HepG2 (cell line): ENCODE results near the gene WDR37. TPM values are rescaled to one million over a fixed set of nuclear protein-coding genes. Genes with fewer than 3 reads are reported as not detected.

Experiments
- AGO1 ChIP-seq: fragments of 200-400 bp; formaldehyde crosslinking; IDR thresholded peaks from 2 replicates; pipeline ENCODE4 v1.6.1; 2017; ENCODE audit warnings: mild to moderate bottlenecking, low read depth, low read length, moderate library complexity; ENCODE audit not compliant: poor library complexity, severe bottlenecking
- AKAP8 ChIP-seq: sonication (generic); formaldehyde crosslinking; IDR thresholded peaks from 2 replicates; pipeline ENCODE4 v1.5.1; 2020; ENCODE audit warnings: mild to moderate bottlenecking, missing genetic modification reagents
- ATF2 ChIP-seq: sonication (generic); formaldehyde crosslinking; IDR thresholded peaks from 2 replicates; pipeline ENCODE4 v1.4.0; 2020; ENCODE audit warnings: missing genetic modification reagents
- ATF5 ChIP-seq: sonication (generic); formaldehyde crosslinking; IDR thresholded peaks from 2 replicates; pipeline ENCODE4 v1.4.0; 2020; ENCODE audit warnings: mild to moderate bottlenecking, low read depth, missing genetic modification reagents
- CBX5 ChIP-seq: sonication (generic); formaldehyde crosslinking; IDR thresholded peaks from 2 replicates; pipeline ENCODE4 v1.4.0; 2020; ENCODE audit warnings: missing genetic modification reagents, borderline replicate concordance
- CCDC6 ChIP-seq: sonication (generic); formaldehyde crosslinking; IDR thresholded peaks from 2 replicates; pipeline ENCODE4 v1.8.1; 2022; ENCODE audit warnings: mild to moderate bottlenecking, missing genetic modification reagents, moderate library complexity
- FOXA3 ChIP-seq: IDR thresholded peaks from 2 replicates; pipeline ENCODE4 v1.6.1; 2016; ENCODE audit warnings: missing genetic modification reagents, missing compliant biosample characterization
- GLMP ChIP-seq: sonication (generic); formaldehyde crosslinking; IDR thresholded peaks from 2 replicates; pipeline ENCODE4 v1.9.0; 2021; ENCODE audit warnings: missing genetic modification reagents, mild to moderate bottlenecking, borderline replicate concordance
- GMEB2 ChIP-seq: IDR thresholded peaks from 2 replicates; pipeline ENCODE4 v1.6.1; 2016; ENCODE audit warnings: missing biosample characterization, missing genetic modification reagents, low read depth
- GZF1 ChIP-seq: sonication (generic); formaldehyde crosslinking; IDR thresholded peaks from 2 replicates; pipeline ENCODE4 v1.5.1; 2020; ENCODE audit warnings: mild to moderate bottlenecking, missing genetic modification reagents
- KDM6A ChIP-seq: IDR thresholded peaks from 2 replicates; pipeline ENCODE4 v1.6.1; 2016; ENCODE audit warnings: low read depth
- KMT2A ChIP-seq: sonication (generic); formaldehyde crosslinking; IDR thresholded peaks from 2 replicates; pipeline ENCODE4 v1.4.0; 2020; ENCODE audit warnings: missing genetic modification reagents
- PHB2 ChIP-seq: fragments of 450-650 bp; IDR thresholded peaks from 2 replicates; pipeline ENCODE4 v1.6.1; 2018; ENCODE audit not compliant: partially characterized antibody
- REL ChIP-seq: sonication (generic); formaldehyde crosslinking; conservative IDR thresholded peaks from 2 replicates; pipeline ENCODE4 v1.8.0; 2022; ENCODE audit warnings: mild to moderate bottlenecking, missing genetic modification reagents, moderate library complexity
- SAP130 ChIP-seq: IDR thresholded peaks from 2 replicates; pipeline ENCODE4 v1.6.1; 2016; ENCODE audit warnings: low read depth
- TEAD3 ChIP-seq: optimal IDR thresholded peaks from 2 replicates; pipeline ENCODE3; 2016; ENCODE audit warnings: borderline replicate concordance
- ZBTB7A ChIP-seq: sonication (generic); formaldehyde crosslinking; IDR thresholded peaks from 2 replicates; pipeline ENCODE4 v1.8.0; 2022; ENCODE audit warnings: mild to moderate bottlenecking, missing genetic modification reagents
- ZMAT3 ChIP-seq: sonication (generic); formaldehyde crosslinking; conservative IDR thresholded peaks from 2 replicates; pipeline ENCODE4 v1.7.0; 2021; ENCODE audit warnings: missing genetic modification reagents
- ZNF124 ChIP-seq: sonication (generic); formaldehyde crosslinking; IDR thresholded peaks from 2 replicates; pipeline ENCODE4 v1.4.0; 2020; ENCODE audit warnings: missing genetic modification reagents
- ZNF44 ChIP-seq: sonication (generic); formaldehyde crosslinking; IDR thresholded peaks from 2 replicates; pipeline ENCODE4 v1.5.1; 2020; ENCODE audit warnings: mild to moderate bottlenecking, missing genetic modification reagents
- ZNF704 ChIP-seq: sonication (generic); formaldehyde crosslinking; IDR thresholded peaks from 2 replicates; pipeline ENCODE4 v1.8.1; 2023; ENCODE audit warnings: mild to moderate bottlenecking, inconsistent platforms, moderate library complexity, missing genetic modification reagents, borderline replicate concordance
- ZNF839 ChIP-seq: sonication (generic); formaldehyde crosslinking; IDR thresholded peaks from 2 replicates; pipeline ENCODE4 v1.4.0; 2020; ENCODE audit warnings: missing genetic modification reagents, mild to moderate bottlenecking, borderline replicate concordance
- ZNF891 ChIP-seq: sonication (generic); formaldehyde crosslinking; IDR thresholded peaks from 2 replicates; pipeline ENCODE4 v1.5.0; 2020; ENCODE audit warnings: mild to moderate bottlenecking, missing genetic modification reagents
- polyA plus RNA-seq, 8 experiments: library from polyadenylated mRNA; depleted of rRNA in 3 of 8; stranded (reverse) in 7 of 8; unstranded in 1 of 8; fragments of >200 nt; fragmentation: Illumina TruSeq in 4 of 8; extraction: Trizol in 4 of 8; gene quantifications; 2 replicates each; pipeline versions ENCODE4 v1.2.1 to v1.2.3, GENCODE V29; 2011 to 2016; ENCODE audit warnings: low read depth in 4 of 8, missing spikeins in 1 of 8, mixed read lengths in 1 of 8; ENCODE audit not compliant: insufficient read depth in 1 of 8
- total RNA-seq, 5 experiments: library from RNA; depleted of rRNA; stranded (reverse); fragments of >200 nt; fragmentation: Illumina TruSeq; extraction: Trizol; gene quantifications; 2 replicates each; pipeline ENCODE4 v1.2.3, GENCODE V29; 2016; ENCODE audit warnings: low read depth in 1 of 5

WDR37 gene
- total and polyA plus RNA-seq, 2 of the 13 experiments (the other 11 are each of a cell fraction or from before 2014, with no cell fraction given): 5.9 to 7.5 TPM

GRCh38 chr10:1056326-1057105 lies at the start of gene WDR37 (continued):
- 0 out of 2 replicates have a peak, but pooled peaks have one; percentile 34 for TF ChIP-seq ZNF704 (CRISPR knock-in tag)
- 0 out of 2 replicates have a peak, but pooled peaks have one; percentile 15 for TF ChIP-seq CBX5
- TF ChIP-seq PHB2: no peak
- no peak for TF ChIP-seq GLMP
- TF ChIP-seq ZMAT3 (CRISPR knock-in tag): peak; percentile 81; the same call in 1 of the 2 replicates
- peak; percentile 40; the same call in 1 of the 2 replicates for TF ChIP-seq ATF2
- peak; percentile 52; the same call in 1 of the 2 replicates for TF ChIP-seq GMEB2 (CRISPR knock-in tag)
- TF ChIP-seq GZF1 (CRISPR knock-in tag): no peak; the same call in 1 of the 2 replicates
- TF ChIP-seq ZNF124 (CRISPR knock-in tag): peak; percentile 72
- TF ChIP-seq ZNF839 (CRISPR knock-in tag): 0 out of 2 replicates have a peak, but pooled peaks have one; percentile 33
- no peak for TF ChIP-seq AGO1
- peak; percentile 82 for TF ChIP-seq SAP130 (CRISPR knock-in tag)
- peak; percentile 49 for TF ChIP-seq ZNF891 (CRISPR knock-in tag)
- TF ChIP-seq KDM6A (CRISPR knock-in tag): no peak
- no peak for TF ChIP-seq AKAP8 (CRISPR knock-in tag)
- TF ChIP-seq REL (CRISPR knock-in tag): peak; percentile 77; the same call in 1 of the 2 replicates
- peak; percentile 98 for TF ChIP-seq ZBTB7A (CRISPR knock-in tag)
- peak; percentile 22 for TF ChIP-seq TEAD3 (CRISPR knock-in tag)
- TF ChIP-seq ATF5 (CRISPR knock-in tag): 0 out of 2 replicates have a peak, but pooled peaks have one; percentile 33
- TF ChIP-seq KMT2A (CRISPR knock-in tag): peak; percentile 91
- TF ChIP-seq FOXA3 (CRISPR knock-in tag): 0 out of 2 replicates have a peak, but pooled peaks have one; percentile 5
- peak; percentile 86; the same call in 1 of the 2 replicates for TF ChIP-seq CCDC6 (CRISPR knock-in tag)
- TF ChIP-seq ZNF44 (CRISPR knock-in tag): 0 out of 2 replicates have a peak, but pooled peaks have one; percentile 29
